GM12801 (cell line): ENCODE data around the gene NCAPH2.

Experiments used
- TF ChIP-seq, protein P1 (sequence below): IDR thresholded peaks from one replicate; pipeline ENCODE4 v1.5.1; 2011; ENCODE audit warnings: control low read depth; ENCODE audit not compliant: insufficient read length; ENCODE audit errors: extremely low read depth

Gene NCAPH2

GRCh38 chr22:50563413-50564160 lies 55.6 kb downstream of the NCAPH2 start:
- TF ChIP-seq, protein P1, sequence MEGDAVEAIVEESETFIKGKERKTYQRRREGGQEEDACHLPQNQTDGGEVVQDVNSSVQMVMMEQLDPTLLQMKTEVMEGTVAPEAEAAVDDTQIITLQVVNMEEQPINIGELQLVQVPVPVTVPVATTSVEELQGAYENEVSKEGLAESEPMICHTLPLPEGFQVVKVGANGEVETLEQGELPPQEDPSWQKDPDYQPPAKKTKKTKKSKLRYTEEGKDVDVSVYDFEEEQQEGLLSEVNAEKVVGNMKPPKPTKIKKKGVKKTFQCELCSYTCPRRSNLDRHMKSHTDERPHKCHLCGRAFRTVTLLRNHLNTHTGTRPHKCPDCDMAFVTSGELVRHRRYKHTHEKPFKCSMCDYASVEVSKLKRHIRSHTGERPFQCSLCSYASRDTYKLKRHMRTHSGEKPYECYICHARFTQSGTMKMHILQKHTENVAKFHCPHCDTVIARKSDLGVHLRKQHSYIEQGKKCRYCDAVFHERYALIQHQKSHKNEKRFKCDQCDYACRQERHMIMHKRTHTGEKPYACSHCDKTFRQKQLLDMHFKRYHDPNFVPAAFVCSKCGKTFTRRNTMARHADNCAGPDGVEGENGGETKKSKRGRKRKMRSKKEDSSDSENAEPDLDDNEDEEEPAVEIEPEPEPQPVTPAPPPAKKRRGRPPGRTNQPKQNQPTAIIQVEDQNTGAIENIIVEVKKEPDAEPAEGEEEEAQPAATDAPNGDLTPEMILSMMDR: no peak

- TF ChIP-seq, protein P1: no peak
Observed at GRCh38 chr22:50564289-50564688, 56.3 kb downstream of the NCAPH2 start.

DNA sequence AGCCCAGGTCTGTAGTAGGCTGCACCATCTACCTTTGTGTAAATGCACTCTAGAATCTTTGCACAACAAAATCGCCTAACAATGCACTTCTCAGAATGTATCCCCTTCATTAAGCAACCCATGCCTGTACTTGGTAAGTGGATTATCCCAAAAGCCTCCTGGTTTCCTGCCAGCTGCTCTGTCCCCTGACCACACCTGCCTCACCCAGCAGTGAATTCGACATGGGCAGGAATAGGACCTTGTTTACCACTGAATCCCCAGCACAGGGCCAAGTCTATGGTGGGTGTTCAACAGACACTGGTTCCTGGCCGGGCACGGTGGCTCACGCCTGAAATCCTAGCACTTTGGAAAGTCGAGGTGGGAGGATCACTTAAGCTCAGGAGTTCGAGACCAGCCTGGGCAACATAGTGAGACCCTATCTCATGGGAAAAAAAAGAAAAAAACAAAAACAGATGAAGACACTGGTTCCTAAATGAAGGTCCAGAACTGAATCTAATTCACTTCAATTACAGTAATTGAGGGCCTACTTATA lies 59.8 kb downstream of the NCAPH2 start:
- TF ChIP-seq, protein P1: no peak

DNA sequence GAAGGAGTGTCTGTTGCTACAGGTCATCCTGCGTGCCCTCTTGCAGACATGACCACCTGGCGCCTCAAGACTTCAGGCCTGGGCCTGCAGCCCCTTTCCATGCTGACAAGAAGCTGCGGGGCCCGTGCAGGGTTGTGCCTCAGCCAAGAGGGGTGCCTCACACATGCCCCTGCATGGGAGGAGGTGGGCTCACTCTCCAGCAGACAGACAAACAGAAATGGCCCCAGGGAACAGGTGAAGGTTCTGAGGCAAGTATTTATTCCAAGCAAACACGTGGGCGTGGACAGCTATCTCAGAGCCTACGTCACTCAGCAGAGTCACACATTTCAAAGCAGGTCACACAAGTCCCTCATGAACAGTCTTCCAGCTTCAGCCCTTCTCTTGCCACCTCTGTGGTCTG lies 60.6 kb downstream of the NCAPH2 start:
- TF ChIP-seq, protein P1: no peak

DNA sequence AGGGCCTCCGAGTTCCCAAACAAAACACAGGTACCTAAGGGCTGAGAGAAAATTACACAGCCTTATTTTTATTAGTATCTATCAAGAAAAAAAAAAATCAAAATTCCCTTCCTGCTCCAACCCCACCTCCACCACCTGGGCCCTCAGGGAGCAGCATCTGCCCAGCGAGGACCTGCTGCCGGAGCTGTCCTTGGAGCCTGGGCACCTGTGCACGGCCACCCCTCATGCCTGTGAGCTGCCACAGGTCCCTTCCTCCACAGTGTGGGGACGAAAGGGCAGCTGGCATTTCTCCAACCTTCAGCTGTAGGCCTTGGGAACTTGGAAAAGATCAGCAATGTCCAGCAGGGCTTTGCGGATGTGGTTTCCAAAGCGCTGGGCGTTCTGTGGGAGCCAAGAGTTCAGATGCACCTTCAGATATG lies 61.0 kb downstream of the NCAPH2 start:
- TF ChIP-seq, protein P1: no peak

- TF ChIP-seq, protein P1: no peak
Observed at GRCh38 chr22:50569896-50570535, 62.0 kb downstream of the NCAPH2 start.

- TF ChIP-seq, protein P1: no peak
Observed at GRCh38 chr22:50570861-50571260, 62.8 kb downstream of the NCAPH2 start.
